Fibroblast of lung (primary cell): Measurements from ENCODE around the gene ATF6B. TPM values are rescaled to one million over a fixed set of nuclear protein-coding genes. Genes with fewer than 3 reads are reported as not detected.

ENCODE experiments used
- DNase-seq, 2 donors: peaks; one replicate each; pipeline versions ENCODE4 v3.0.0 to v3.0.0-alpha.2; 2010; ENCODE audit warnings: low read depth in 2 of 2
- H2AFZ ChIP-seq: 2 replicates; pipeline ENCODE4 v1.5.1; 2012; ENCODE audit warnings: low read length, control low read depth, inconsistent platforms
- H3K27ac ChIP-seq: 2 replicates; pipeline ENCODE4 v1.5.1; 2011; ENCODE audit warnings: low read length, control low read depth; ENCODE audit not compliant: insufficient read depth
- H3K27me3 ChIP-seq: 2 replicates; pipeline ENCODE4 v1.5.1; 2011; ENCODE audit warnings: mild to moderate bottlenecking, low read length; ENCODE audit not compliant: control insufficient read depth, insufficient read depth
- H3K36me3 ChIP-seq: 2 replicates; pipeline ENCODE4 v1.5.1; 2011; ENCODE audit warnings: low read length; ENCODE audit not compliant: control insufficient read depth, insufficient read depth
- H3K4me1 ChIP-seq: 2 replicates; pipeline ENCODE4 v1.5.1; 2011; ENCODE audit warnings: low read length; ENCODE audit not compliant: control insufficient read depth, insufficient read depth; ENCODE audit errors: extremely low read depth
- H3K4me2 ChIP-seq: 2 replicates; pipeline ENCODE4 v1.5.1; 2011; ENCODE audit warnings: low read length, control low read depth; ENCODE audit not compliant: insufficient read depth; ENCODE audit errors: extremely low read depth
- H3K4me3 ChIP-seq, 4 experiments: fragments of 200-600 bp in 1 of 4; sonication (generic) in 1 of 4; replicated peaks in 1 of 4; 2 replicates each; pipeline ENCODE4 v1.5.1; 2011 to 2016; ENCODE audit warnings: low read length in 4 of 4, low read depth in 3 of 4, mild to moderate bottlenecking in 3 of 4, control low read depth in 2 of 4, inconsistent platforms in 1 of 4, mixed read lengths in 1 of 4; ENCODE audit not compliant: insufficient read depth in 1 of 4; ENCODE audit errors: control extremely low read depth in 1 of 4
- H3K79me2 ChIP-seq: 2 replicates; pipeline ENCODE4 v1.5.1; 2012; ENCODE audit warnings: mild to moderate bottlenecking, low read length, inconsistent platforms; ENCODE audit not compliant: control insufficient read depth, insufficient read depth
- H3K9ac ChIP-seq: 2 replicates; pipeline ENCODE4 v1.5.1; 2011; ENCODE audit warnings: mild to moderate bottlenecking, low read length, control low read depth; ENCODE audit not compliant: insufficient read depth
- H3K9me3 ChIP-seq: 2 replicates; pipeline ENCODE4 v1.5.1; 2012; ENCODE audit warnings: low read depth, low read length; ENCODE audit not compliant: control insufficient read depth, insufficient read depth
- H4K20me1 ChIP-seq: 2 replicates; pipeline ENCODE4 v1.5.1; 2011; ENCODE audit warnings: low read length; ENCODE audit not compliant: control insufficient read depth, insufficient read depth; ENCODE audit errors: extremely low read depth
- CTCF ChIP-seq, 2 donors: IDR thresholded peaks in 1 of 2; conservative IDR thresholded peaks in 1 of 2; 1 replicate in 1 of 2; 2 replicates in 1 of 2; pipeline ENCODE4 v1.5.1; 2011 to 2012; ENCODE audit warnings: low read length in 2 of 2, control low read depth in 1 of 2, inconsistent platforms in 1 of 2, low read depth in 1 of 2, mild to moderate bottlenecking in 1 of 2
- EZH2 ChIP-seq: IDR thresholded peaks from 2 replicates; pipeline ENCODE4 v1.5.1; 2012; ENCODE audit warnings: low read length, control low read depth, mild to moderate bottlenecking; ENCODE audit errors: missing control alignments
- polyA plus RNA-seq, 2 donors: library from polyadenylated mRNA; depleted of rRNA in 1 of 2; stranded (reverse) in 1 of 2; unstranded in 1 of 2; fragments of >200 nt; gene quantifications; 2 replicates each; pipeline ENCODE4 v1.2.1, GENCODE V29; 2011 to 2012; ENCODE audit warnings: missing spikeins in 1 of 2
- total RNA-seq: library from RNA; depleted of rRNA; stranded (reverse); fragments of >200 nt; gene quantifications from 2 replicates; pipeline ENCODE4 v1.2.1, GENCODE V29; 2014

ATF6B gene
- total and polyA plus RNA-seq, 2 donors (not counting 1 experiment from before 2014, with no cell fraction given) = 15.7 to 36.2 TPM

GRCh38 chr6:32074996-32075532 lies 53.0 kb downstream of the ATF6B start:
- H3K9ac ChIP-seq = no peak overlapping the region
- H3K27ac ChIP-seq = no peak overlapping the region
- no peak overlapping the region for H3K4me2 ChIP-seq

DNA sequence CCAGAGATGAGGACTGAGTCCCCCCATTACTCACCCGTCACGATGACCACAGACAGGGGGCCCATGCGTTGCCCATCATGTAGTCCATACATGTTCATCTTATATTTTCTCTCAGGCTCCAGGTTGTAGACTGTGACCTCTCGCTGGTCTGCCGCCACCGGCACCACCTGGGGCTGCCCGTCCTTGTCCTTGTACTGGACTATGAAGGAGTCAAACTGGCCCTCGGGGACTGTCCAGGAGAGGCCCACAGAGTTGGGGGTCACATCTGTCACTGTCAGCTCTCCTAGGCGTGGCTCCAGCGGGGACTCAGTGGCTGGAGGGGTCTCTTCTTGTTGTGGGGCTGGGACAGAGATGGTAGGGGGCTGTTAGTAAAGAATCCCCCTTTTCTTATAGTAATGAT lies 54.4 kb downstream of the ATF6B start:
- Histone ChIP-seq H3K4me1 (peaks cover 9% of the 10 kb centered on the region), H2AFZ (no peak overlapping the region), H3K36me3 (peaks cover 1% of the 10 kb centered on the region), H4K20me1 (no peaks in the 10 kb centered on the region), H3K4me3 (no peak overlapping the region), H3K79me2 (no peaks in the 10 kb centered on the region), H3K27me3 (no peaks in the 10 kb centered on the region), H3K9ac (no peak overlapping the region), H3K9me3 (no peaks in the 10 kb centered on the region), H3K4me2 (no peak overlapping the region), H3K27ac (no peak overlapping the region)
- no peak for TF ChIP-seq CTCF (conservative IDR thresholded peaks at IDR 0.05 in 1 of 2, IDR thresholded peaks at IDR 0.05 in 1 of 2; ENCODE audit: low read depth in 1 of 2, low read length in 2 of 2)
- no peak for TF ChIP-seq EZH2
- no peak for DNase-seq

More at GRCh38 chr6:32074996-32075532, 53.0 kb downstream of the ATF6B start:
- no peak for TF ChIP-seq CTCF (conservative IDR thresholded peaks at IDR 0.05 in 1 of 2, IDR thresholded peaks at IDR 0.05 in 1 of 2; ENCODE audit: low read depth in 1 of 2, low read length in 2 of 2)
- Histone ChIP-seq H4K20me1 (no peaks in the 10 kb centered on the region), H3K4me1 (peaks cover 11% of the 10 kb centered on the region), H2AFZ (no peak overlapping the region), H3K9me3 (no peaks in the 10 kb centered on the region), H3K36me3 (peaks cover 1% of the 10 kb centered on the region), H3K4me3 (no peak overlapping the region), H3K27me3 (no peaks in the 10 kb centered on the region), H3K79me2 (no peaks in the 10 kb centered on the region)
- DNase-seq = peak in 1 of 2 donors; percentile 56

GRCh38 chr6:32073101-32073500 lies 54.9 kb downstream of the ATF6B start:
- H2AFZ ChIP-seq = no peak overlapping the region

More at GRCh38 chr6:32073101-32073500, 54.9 kb downstream of the ATF6B start:
- H3K4me3 ChIP-seq = no peak overlapping the region
- H3K4me1 ChIP-seq = peaks cover 9% of the 10 kb centered on the region
- H3K9ac ChIP-seq = no peak overlapping the region
- no peak for DNase-seq
- H3K27me3 ChIP-seq = no peaks in the 10 kb centered on the region
- no peak for TF ChIP-seq CTCF (conservative IDR thresholded peaks at IDR 0.05 in 1 of 2, IDR thresholded peaks at IDR 0.05 in 1 of 2; ENCODE audit: low read depth in 1 of 2, low read length in 2 of 2)
- TF ChIP-seq EZH2 = no peak
- no peak overlapping the region for H3K27ac ChIP-seq
- H3K9me3 ChIP-seq = no peaks in the 10 kb centered on the region
- peaks cover 1% of the 10 kb centered on the region for H3K36me3 ChIP-seq
- no peaks in the 10 kb centered on the region for H4K20me1 ChIP-seq
- no peak overlapping the region for H3K4me2 ChIP-seq
- H3K79me2 ChIP-seq = no peaks in the 10 kb centered on the region
